CD4-positive, alpha-beta T cell treated with Interleukin-6 for 4 hours (primary cell): Measurements from ENCODE around the gene PODNL1.

ENCODE experiments used
- DNase-seq: peaks from one replicate; pipeline ENCODE4 v3.0.0-alpha.2; 2020; ENCODE audit warnings: mixed read lengths

Gene PODNL1

DNA sequence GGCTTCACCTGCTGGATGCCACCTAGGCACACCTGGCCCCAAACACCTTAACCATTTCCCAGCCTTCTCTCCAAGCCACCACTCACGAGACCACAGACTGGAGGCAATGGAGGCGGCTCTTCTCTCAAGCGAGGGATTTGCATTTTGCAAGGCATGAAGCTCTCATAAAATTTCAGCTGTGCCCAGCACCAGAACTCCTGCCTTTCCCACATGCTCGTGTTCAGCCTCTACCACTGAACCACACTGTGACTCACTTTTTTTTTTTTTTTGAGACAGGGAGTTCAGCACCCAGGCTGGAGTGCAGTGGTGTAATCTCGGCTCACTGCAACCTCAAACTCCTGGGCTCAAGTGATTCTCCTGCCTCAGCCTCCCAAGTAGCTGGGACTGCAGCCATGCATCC, 50.7 kb downstream of the PODNL1 start:
- DNase-seq: no peak

DNA sequence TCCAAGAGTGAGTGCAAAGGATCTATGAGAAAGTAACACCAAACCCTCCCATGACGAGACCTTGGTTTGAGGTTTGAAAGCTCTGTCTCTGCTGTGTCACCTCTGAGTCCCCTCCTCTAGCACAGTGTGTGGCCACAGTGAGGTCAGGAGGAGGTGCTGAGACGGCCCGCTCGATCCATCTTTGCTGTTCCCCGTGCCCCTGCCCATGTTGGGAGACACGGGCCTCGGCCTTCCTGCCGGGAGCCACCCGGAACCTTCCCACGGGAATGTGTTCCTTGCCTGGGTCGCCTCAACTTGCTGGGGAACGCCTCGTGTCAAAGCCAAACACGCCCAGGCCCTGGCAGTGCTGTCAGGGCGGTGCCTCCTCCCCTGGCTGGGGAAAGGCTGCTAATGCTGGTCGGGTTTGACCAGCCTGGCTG, 51.2 kb downstream of the PODNL1 start:
- no peak for DNase-seq

DNA sequence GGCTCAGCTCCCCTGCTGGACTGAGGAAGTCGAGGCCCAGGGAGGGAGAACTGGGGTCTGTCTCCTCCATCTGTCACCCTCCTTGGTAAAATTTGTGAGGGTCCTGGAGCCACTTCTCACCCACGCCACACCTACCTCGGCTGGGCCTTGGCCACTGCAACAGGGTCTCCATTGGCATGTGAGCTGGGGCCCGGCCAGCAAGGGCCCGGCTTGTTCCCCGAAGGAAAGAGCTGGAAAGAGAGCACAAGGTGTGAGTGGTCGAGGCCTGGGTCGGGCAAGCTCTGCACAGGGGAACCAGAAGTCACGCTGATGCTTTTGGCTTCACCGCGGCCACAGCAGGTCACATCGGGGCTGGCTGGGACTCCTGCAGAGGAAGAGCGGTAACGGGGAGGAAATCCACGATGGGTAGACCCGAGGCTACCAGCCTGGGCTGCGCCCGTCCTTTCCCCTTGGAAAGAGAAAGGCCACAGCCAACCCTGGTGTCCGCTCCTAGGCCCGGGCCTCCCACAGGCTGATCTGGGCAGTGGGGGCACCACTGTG, 52.3 kb downstream of the PODNL1 start:
- no peak for DNase-seq

DNA sequence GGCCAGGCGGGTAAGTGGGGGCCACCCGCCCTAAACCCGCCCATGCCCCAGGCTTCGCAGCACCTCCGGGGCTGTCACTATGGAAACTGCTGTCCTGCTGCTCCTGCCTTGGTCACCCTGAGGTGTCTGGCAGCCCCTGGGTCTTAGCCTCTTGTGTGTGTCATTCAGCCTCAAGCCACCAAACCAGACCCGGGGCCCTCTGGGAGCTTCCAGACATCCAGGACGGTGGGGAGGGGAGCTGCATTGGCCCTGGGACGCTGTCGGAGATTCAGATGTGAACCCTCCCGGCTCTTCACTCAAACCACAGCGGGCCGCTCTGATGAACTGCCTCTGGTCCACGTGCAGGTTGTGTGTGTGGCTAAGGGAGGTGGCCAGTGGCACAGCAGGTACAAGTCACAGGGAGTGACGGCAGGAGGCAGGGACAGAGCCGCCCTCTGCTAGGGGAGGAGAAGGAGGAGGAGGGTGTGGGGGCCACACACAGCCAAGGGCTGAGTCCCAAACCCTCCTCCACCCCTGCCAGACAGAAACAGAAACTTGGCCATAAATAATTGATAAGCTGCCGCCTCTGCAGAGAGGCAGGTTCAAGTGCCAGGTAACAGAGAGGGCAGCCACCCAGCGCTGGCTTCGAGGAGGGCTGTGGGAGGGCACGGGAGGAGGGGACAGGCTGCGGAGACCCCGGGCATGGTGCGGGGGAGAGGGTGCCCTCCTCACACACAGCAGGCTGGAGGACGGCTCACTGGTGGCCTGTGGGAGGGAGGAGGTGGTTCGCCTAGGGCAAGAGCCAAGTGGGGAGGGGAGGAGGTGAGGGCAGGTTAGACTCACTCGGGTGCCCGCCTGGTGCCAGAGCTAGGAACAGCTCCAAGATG, 53.3 kb downstream of the PODNL1 start:
- no peak for DNase-seq

DNA sequence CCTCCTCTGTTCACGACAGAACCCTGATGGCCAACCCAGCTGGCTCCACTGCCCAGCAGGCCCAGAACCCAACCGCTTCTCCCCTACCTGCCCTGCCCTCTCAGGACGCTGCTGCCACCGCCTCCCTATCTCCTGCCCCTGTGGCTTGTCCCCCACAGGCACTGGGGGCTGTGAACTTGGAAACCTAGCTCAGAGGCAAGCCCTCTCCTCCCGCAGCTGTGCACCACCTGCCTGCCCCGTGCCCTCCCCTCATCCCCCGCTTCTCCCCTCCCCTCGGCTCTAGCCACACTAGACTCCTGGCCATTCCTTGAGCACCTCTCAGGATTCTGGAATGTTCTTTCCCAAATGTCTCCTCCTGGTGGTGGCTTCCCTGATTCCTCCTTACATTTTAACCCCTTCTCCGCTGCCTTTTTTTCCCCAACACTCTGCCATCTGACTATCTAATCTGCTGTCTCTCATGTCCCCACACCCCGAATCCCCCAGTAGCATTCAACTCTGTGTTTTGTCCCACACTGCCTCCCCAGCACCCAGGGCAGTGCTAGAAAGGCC, 54.6 kb downstream of the PODNL1 start:
- no peak for DNase-seq

DNA sequence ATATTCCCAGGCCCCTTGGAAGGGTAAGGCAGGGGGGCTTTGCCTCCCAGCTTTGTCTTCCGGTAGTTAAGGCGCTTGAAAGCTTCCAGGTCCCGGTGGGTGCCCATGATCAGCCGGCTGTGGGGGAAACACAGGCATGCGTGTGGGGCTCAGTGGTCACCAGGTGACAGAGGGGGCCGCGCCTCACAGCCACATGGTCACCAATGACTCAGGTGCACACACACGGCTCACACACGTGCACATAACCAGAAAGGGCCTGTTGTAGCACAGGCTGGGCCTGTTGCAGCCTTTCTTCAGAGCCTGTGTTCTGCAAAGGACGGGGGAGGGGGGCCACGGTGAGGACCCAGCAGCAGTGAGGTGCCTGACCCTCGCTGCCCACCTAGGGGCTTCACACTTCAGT, 55.4 kb downstream of the PODNL1 start:
- DNase-seq: no peak

DNA sequence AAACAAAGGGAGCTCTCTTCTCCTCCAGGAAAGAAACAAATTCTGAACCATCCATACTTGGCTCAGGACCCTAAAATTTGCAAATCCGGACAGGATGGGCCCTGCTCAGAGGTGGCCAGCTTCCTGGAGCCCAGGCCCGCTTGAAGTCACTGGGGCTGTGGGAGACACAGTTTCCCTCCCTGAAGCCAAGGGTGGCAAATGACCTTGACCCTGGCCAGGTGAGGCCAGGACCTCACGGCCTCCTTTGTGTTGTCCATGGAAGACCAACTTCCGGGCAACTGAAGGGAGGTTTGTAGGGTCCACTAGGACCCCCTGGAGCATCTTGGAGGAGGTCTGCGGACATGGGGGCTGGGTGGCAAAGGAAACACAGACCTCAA, 55.8 kb downstream of the PODNL1 start:
- no peak for DNase-seq

DNA sequence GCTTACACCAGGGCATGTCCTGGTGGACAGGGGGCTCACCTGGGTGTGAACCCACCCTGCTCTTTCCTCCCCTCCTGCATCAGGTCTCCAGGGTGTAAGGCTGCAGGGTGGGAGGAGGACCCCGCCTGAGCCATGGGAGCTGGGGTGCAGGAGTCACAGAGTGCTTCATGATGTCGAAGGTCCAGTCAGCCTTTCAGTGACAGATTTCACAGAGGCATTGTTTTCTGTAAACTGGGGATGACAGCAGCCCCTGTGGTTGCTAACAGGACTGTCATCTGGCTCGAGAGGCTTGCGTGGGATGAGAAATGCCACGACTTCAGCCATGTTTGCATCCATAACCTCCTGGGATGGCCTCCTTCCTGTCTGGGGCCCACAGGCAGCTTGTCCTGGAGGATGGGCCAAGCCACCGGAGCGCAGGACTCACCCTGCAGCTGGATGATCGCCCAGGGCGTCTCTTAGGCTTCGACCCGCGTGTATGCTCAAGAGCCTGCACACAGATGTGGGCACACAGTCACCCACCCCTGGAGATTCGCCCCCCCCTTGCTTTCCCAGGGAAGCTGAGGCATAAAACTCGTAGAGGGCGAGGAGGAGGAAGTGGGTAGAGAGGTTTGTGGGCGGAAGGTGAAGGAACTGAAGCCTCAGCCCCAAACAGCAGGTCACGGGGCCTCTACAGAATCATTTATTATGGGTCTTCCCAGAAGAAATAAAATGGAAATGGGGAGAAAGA, 56.4 kb downstream of the PODNL1 start:
- DNase-seq: peak; percentile 74

DNA sequence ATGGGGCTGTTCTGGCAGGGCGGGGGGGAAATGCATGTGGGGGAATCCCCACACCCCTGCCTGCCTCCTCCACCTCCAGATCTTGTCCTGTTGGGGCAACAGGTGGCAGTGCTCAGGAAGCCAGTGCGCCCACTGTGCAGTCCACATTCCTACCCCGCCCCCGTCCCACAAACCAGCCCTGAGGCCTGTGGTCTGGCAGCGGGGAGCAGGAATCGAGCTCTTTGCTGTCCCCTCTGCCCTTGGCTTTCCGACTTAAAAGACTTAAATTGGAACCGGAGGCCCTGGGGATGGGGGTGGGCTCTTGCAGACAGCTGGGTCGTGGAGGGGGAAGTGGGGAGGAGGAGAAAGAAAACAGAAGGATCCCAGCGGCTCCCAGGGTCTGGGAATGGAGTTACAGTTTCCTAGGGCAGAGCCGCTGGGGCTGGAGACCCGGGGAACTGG, 56.9 kb downstream of the PODNL1 start:
- peak; percentile 27 for DNase-seq
